ENCODE data around the gene FAM131C.

DNA sequence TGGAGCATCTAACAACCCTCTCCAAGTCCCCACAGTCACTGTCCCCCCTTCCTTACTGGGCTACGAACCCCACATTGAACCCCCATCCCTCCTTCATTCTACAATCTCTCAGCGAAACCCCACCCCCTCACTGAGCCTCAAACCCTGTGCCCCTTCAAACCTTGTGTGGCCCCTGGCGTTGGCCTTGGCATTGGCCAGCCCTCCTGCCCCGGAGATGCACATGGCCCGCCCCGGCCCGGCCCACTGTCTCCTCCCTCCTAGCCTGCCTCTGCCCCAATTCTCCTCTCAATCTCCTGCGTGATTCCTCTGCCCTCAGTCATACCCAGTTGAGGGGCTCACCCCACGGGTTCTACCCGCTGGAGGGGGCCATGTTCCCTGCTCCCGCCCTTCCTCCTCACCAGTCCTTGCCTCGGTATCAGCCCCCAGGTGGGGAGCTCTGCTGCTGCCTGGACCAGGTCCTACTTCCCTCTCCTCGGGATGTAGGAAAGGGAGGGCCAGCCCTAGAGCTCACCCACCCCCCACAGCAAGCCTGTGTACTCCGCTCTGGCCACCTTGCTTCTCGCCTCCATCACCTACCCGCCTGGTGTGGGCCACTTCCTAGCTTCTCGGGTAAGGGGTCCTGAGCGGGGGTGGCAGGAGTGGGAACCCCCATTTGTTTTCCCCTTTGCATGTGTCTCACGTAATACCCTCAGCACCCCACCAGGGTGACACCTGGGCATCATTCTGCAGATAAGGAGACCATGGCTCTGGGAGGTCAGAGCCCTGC lies 45.0 kb downstream of the FAM131C start:
- TF ChIP-seq POLR2A (IDR thresholded peaks at IDR 0.05), result no peak
- TF ChIP-seq, protein P1, sequence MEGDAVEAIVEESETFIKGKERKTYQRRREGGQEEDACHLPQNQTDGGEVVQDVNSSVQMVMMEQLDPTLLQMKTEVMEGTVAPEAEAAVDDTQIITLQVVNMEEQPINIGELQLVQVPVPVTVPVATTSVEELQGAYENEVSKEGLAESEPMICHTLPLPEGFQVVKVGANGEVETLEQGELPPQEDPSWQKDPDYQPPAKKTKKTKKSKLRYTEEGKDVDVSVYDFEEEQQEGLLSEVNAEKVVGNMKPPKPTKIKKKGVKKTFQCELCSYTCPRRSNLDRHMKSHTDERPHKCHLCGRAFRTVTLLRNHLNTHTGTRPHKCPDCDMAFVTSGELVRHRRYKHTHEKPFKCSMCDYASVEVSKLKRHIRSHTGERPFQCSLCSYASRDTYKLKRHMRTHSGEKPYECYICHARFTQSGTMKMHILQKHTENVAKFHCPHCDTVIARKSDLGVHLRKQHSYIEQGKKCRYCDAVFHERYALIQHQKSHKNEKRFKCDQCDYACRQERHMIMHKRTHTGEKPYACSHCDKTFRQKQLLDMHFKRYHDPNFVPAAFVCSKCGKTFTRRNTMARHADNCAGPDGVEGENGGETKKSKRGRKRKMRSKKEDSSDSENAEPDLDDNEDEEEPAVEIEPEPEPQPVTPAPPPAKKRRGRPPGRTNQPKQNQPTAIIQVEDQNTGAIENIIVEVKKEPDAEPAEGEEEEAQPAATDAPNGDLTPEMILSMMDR (IDR thresholded peaks at IDR 0.05), result no peak
